ENCODE results near the gene TBC1D24.

GRCh38 chr16:2438121-2438520, 36.8 kb upstream of the TBC1D24 start:
- TF ChIP-seq CTCF (conservative IDR thresholded peaks at IDR 0.05 in 1 of 2, IDR thresholded peaks at IDR 0.05 in 1 of 2; ENCODE audit: low read depth in 1 of 2, low read length in 2 of 2) (no peak), EZH2 (IDR thresholded peaks at IDR 0.05; ENCODE audit: low read length, missing control alignments) (no peak)
